ENCODE results near the gene RAI1.

GRCh38 chr17:17665255-17665654 is 16.0 kb upstream of the RAI1 start:
- no peak for TF ChIP-seq POLR2A (IDR thresholded peaks at IDR 0.05; ENCODE audit: low read depth, low read length)
- no peak for TF ChIP-seq CREB1 (IDR thresholded peaks at IDR 0.05; ENCODE audit: low read depth)
